HG03460 (cell line): ENCODE measurements around the gene OS9.
"Not testable (repeated sequence)": the region's sequence is repeated elsewhere in the genome, so short reads cannot be mapped to it uniquely, and the experiment has no call there.

Source experiments
- ATAC-seq: cut with Tn5 transposase; IDR thresholded peaks from one replicate; pipeline ENCODE4 v1.9.1; 2021; ENCODE audit not compliant: unreplicated experiment

The OS9 gene, protein sequence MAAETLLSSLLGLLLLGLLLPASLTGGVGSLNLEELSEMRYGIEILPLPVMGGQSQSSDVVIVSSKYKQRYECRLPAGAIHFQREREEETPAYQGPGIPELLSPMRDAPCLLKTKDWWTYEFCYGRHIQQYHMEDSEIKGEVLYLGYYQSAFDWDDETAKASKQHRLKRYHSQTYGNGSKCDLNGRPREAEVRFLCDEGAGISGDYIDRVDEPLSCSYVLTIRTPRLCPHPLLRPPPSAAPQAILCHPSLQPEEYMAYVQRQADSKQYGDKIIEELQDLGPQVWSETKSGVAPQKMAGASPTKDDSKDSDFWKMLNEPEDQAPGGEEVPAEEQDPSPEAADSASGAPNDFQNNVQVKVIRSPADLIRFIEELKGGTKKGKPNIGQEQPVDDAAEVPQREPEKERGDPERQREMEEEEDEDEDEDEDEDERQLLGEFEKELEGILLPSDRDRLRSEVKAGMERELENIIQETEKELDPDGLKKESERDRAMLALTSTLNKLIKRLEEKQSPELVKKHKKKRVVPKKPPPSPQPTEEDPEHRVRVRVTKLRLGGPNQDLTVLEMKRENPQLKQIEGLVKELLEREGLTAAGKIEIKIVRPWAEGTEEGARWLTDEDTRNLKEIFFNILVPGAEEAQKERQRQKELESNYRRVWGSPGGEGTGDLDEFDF

DNA sequence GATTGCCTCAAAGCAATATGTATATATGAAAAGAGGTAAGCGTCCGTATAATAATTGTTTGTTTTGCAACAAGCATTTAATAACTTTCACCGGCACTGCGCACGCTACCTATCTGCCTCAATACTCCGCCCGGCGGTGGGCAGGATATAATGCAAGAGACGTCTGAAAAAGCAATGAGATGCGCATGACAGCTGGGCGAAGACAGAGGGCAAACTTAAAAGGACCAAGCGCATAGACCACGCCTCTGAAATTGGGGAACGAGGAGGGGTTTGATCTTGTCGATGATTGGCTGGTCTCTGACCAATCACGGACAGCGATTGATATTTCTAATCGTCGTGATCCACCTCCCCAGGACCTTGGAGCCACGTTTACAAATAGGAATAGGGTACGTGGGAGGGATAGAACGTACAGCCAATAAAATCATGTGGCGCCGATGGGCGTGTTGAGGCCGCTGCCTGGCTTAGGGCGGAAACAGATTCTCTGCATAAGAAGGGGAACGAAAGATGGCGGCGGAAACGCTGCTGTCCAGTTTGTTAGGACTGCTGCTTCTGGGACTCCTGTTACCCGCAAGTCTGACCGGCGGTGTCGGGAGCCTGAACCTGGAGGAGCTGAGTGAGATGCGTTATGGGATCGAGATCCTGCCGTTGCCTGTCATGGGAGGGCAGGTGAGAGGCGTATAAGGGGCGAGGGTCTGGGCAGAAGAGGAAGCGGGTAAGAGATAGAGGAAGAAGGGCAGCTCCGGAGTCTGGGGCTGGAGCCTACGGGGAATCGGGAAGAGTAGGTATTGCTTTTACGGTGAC is at the start of gene OS9:
Gene OS9 (plus strand): TSS at position 474 of the 800 bp plus-strand sequence. CDS start 30 bp downstream, at position 504.
- ATAC-seq: peak; percentile 97

DNA sequence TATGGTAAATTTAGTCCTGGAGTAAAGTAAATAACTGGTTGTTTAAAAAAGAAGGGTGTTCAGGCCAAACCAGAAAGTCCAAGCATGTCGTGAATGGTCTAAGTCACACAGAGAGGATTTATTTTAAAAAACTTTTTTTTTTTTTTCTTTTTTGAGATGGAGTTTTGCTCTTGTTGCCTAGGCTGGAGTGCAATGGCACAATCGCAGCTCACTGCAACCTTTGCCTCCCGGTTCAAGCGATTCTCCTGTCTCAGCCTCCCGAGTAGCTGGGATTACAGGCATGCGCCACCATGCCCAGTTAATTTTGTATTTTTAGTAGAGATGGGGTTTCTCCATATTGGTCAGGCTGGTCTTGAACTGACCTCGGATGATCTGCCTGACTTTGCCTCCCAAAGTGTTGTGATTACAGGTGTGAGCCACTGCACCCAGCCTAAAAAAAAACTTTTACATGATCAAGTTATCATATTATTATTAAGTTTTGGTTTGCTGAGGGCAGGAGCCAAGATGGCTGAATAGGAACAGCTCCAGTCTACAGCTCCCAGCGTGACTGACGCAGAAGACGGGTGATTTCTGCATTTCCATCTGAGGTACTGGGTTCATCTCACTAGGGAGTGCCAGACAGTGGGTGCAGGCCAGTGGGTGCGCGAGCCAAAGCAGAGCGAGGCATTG is 47.8 kb upstream of the OS9 start:
- ATAC-seq: not testable (repeated sequence)

DNA sequence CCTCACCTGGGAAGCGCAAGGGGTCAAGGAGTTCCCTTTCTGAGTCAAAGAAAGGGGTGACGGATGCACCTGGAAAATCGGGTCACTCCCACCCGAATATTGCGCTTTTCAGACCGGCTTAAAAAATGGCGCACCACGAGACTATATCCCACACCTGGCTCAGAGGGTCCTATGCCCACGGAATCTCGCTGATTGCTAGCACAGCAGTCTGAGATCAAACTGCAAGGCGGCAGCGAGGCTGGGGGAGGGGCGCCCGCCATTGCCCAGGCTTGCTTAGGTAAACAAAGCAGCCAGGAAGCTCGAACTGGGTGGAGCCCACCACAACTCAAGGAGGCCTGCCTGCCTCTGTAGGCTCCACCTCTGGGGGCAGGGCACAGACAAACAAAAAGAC is 47.3 kb upstream of the OS9 start:
- ATAC-seq: not testable (repeated sequence)

DNA sequence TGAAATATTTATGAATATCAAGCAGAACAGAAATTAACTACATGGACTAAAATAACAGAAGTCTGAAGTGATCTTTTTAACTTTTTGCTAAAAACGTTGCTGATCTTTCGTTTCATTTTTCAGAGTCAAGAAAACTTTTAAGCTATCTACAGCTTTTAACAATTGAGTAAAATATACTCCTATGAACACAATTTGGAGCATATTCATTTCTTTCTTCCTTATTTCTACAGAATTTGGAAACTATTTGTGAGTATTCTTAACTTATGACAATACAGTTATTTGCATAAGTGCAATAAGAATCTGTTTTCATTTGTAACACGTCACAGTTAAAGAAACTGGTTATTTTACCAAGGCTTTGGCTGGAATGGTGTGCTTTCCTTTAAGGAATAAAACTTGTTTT is 39.9 kb upstream of the OS9 start:
- ATAC-seq: no peak

DNA sequence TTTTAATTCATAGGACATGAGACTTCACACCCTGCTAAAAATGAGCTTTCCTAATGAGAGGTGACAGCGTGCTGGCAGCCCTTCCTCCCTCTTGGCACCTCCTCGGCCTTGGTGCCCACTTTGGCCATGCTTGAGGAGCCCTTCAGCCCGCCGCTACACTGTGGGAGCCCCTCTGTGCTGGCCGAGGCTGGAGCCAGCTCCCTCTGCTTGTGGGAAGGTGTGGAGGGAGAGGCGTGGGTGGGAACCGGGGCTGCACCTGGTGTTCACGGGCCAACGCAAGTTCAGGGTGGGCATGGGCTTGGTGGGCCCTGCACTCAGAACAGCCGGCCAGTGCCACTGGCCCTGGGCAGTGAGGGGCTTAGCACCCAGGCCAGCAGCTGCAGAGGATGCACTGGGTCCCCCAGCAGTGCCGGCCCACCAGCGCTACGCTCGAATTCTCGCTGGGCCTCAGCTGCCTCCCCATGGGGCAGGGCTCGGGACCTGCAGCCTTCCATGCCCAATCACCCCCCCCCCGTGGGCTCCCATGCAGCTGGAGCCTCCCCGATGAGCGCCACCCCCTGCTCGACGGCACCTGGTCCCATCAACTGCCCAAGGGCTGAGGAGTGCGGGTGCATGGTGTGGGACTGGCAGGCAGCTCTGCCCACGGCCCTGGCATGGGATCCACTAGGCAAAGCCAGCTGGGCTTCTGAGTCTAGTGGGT is 38.2 kb upstream of the OS9 start:
- ATAC-seq: no peak

DNA sequence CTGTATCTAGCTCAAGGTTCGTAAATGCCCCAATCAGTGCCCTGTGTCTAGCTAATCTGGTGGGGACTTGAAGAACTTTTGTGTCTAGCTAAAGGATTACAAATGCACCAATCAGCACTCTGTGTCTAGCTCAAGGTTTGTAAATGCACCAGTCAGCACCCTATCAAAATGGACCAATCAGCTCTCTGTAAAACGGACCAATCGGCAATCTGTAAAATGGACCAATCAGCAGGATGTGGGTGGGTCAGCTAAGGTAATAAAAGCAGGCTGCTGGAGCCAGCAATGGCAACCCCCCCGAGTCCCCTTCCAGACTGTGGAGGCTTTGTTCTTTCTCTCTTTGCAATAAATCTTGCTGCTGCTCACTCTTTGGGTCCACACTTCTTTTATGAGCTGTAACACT is 37.5 kb upstream of the OS9 start:
- not testable (repeated sequence) for ATAC-seq

DNA sequence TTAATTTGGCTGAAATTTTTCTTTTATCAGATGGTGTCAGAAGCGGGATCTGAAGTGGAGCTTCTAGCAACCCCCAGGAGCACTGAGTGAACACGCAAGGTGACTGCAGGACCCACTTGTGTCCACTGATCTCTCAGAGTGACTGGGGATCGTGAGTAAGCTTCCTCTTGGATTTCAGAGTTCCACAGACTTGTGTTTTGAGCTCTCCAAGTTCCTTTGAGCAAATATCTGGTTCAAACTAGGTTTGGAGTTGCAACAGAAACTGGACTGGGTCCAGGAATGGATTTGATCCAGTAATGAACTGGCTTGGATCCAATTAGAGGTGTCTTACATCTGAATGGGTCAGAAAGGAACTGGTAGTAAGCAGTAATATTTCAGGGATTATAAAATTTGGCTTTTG is 36.2 kb upstream of the OS9 start:
- ATAC-seq: no peak

DNA sequence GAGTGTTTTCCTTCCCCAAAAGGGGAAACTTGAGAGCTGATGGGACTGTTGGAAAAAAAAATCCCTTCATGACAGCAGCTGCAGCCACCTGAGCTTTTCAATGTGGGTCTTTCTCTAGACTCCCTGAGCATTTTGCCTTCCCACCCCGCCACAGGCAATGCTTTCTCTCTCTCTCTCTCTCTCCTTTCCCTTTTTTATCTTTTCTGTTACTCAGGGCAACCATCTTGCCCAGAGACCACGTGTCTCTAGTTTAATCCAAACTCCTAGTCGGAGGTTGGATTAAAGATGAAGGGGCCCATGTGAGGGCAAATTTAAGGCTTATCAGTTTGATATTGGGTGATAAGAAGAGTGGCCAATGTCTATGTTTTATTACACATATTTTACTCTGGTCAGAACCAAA is 35.0 kb upstream of the OS9 start:
- no peak for ATAC-seq

DNA sequence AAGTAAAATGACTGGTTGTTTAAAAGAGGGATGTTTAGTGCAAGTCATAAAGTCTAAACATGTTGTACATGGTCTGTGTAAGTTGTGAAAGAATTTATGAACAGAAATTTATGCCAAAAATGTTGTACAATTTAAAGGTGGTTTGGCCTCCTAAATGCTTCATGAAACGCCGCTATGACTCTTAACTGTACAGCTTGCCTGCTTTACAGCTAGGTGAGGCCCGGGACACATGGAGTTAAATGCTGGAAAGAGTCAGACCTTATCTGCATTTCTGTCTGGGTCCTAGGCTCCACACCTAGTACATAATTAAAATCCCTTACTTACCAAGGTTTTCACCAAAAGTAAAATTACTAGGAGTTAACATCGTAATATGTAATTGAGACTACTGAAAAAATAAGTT is 32.6 kb upstream of the OS9 start:
- ATAC-seq: no peak

DNA sequence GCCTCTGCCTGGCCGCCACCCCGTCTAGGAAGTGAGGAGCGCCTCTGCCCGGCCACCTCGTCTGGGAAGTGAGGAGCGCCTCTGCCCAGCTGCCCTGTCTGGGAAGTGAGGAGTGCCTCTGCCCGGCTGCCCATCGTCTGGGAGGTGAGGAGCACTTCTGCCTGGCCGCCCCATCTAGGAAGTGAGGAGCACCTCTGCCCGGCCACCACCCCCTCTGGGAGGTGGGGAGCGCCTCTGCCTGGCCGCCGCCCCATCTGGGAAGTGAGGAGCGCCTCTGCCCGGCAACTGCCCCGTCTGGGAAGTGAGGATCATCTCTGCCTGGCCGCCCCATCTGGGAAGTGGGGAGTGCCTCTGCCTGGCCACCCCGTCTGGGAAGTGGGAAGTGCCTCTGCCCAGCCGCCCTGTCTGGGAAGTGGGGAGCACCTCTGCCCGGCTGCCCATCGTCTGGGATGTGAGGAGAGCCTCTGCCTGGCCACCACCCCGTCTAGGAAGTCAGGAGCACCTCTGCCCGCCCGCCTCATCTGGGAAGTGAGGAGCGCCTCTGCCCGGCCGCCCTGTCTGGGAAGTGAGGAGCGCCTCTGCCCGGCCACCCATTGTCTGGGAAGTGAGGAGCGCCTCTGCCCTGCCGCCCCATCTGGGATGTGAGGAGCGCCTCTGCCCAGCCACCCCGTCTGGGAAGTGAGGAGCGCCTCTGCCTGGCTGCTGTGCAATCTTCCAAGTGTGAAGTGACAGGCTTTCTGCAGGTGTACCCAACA is 28.7 kb upstream of the OS9 start:
- ATAC-seq: not testable (repeated sequence)

DNA sequence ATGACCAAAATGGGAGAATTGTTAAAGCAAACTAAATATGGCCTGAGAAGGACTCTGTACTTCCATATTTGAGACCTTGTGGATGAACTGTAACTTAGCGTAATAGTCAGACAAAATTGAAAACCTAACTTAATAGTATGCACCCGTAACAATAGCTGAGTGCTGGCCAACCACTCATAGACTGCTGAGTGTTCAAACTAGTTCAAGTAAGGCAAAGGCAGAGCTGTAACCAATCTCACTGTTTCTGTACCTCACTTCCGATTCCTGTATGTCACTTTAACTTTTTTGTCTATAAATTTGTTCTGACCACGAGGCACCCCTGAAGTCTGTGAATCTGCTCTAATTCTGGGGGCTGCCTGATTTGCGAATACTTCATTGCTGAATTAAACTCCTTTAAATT is 27.0 kb upstream of the OS9 start:
- no peak for ATAC-seq

DNA sequence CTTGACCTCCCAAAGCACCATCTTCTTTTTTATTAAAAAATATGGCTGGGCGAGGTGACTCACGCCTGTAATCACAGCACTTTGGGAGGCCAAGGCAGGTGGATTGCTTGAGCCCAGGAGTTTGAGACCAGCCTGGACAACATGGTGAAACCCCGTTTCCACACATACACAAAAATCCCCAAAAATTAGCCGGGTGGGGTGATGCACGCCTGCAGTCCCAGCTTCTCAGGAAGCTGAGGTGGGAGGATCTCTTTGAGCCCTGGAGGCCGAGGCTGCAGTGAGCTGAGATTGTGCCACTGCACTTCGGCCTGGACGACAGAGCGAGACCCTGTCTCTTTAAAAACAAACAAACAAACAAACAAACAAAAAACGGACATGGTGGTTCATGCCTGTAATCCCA is 24.2 kb upstream of the OS9 start:
- not testable (repeated sequence) for ATAC-seq

DNA sequence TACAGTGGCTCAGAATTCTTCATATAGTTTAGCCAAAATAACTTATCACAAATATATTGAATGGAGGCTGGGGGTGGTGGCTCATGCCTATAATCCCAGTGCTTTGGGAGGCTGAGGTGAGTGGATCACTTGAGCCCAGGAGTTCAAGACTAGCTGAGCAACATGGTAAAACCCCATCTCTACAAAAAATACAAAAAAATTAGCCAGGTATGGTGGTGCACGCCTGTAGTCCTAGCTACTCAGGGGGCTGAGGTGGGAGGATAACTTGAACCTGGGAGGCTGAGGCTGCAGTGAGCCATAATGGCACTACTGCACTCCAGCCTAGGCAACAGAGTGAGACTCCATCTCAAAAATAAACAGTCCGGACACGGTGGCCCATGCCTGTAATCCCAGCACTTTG is 22.1 kb upstream of the OS9 start:
- ATAC-seq: not testable (repeated sequence)

DNA sequence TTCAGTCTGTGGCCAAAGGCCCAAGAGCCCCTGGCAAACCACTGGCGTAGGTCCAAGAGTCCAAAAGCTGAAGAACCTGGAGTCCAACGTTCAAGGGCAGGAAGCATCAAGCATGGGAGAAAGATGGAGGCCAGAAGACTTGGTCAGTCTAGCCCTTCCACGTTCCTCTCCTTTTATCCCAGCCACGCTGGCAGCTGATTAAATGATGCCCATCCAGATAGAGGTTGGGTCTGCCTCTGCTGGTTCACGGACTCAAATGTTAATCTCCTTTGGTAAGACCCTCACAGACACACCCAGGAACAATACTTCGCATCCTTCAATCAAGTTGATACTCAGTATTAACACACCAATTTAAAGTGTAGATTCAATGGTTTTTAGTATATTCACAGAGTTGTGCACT is 21.1 kb upstream of the OS9 start:
- ATAC-seq: no peak

DNA sequence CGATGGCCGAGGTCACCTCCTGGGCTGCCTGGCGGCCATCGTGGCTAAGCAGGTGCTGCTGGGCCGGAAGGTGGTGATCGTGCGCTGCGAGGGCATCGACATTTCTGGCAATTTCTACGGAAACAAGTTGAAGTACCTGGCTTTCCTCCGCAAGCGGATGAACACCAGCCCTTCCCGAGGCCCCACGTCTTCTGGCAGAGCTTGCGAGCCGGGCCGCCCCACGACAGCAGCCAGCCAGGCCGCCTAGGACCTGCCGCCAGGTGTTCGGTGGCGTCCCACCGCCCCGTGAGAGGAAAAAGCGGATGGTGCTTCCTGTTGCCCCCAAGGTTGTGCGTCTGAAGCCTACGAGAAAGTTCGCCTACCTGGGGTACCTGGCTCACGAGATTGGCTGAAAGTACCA is 19.2 kb upstream of the OS9 start:
- no peak for ATAC-seq

DNA sequence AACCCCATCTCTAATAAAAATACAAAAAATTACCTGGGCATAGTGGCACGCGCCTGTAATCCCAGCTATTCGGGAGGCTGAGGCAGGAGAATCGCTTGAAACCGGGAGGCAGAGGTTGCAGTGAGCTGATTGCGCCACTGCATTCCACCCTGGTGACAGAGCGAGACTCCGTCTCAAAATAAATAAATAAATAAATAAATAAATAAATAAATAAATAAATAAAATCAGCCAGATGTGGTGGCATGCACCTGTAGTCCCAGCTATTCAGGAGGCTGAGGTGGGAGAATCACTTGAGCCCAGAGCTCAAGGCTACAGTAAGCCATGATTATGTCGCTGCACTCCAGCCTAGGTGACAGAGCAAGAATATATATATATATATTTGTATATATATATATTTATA is 16.0 kb upstream of the OS9 start:
- ATAC-seq: not testable (repeated sequence)

DNA sequence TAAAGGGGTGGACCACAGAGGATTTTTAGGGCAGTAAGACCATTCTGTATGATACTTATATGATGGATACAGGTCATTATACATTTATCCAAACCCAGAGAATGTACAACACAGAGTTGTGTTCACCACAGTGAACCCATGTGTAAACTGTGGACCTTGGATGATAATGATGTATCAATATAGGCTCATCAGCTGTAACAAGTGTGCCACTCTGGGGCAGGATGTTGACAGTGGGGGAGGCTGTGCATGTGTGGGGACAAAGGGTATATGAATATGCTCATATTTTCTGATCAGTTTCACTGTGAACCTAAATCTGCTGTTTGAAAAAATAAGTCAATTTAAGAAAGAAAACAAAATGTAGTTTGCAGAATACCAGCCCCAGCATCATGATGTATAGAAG is 14.2 kb upstream of the OS9 start:
- no peak for ATAC-seq

DNA sequence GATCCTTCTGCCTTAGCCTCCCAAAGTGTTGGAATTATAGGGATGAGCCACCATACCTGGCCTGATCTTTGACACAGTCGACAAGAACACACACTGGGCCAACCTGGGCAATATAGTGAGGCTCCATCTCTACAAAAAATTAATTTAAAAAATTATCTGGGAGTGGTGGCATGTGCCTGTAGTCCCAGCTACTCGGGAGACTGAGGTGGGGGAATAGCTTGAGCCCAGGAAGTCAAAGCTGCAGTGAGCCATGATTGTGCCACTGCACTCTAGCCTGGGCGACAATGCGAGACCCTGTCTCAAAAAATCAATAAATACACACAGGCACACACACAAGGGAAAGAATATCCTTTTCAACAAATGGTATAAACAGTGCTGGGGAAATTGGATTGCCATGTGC is 6.1 kb upstream of the OS9 start:
- no peak for ATAC-seq

DNA sequence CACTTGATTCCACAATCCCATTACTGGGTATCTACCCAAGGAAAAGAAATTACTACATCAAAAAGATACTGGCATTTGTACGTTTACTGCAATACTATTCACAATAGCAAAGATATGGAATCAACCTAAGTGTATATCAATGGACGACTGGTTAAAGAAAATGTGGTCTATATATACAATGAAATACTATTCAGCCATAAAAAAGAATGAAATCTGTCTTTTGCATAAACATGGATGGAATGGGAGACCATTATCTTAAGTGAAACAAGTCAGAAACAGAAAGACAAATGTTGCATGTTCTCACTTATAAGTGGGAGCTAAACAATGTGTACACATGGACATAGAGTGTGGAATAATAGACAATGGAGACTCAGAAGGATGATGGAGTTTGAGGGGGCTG is 5.0 kb upstream of the OS9 start:
- no peak for ATAC-seq

DNA sequence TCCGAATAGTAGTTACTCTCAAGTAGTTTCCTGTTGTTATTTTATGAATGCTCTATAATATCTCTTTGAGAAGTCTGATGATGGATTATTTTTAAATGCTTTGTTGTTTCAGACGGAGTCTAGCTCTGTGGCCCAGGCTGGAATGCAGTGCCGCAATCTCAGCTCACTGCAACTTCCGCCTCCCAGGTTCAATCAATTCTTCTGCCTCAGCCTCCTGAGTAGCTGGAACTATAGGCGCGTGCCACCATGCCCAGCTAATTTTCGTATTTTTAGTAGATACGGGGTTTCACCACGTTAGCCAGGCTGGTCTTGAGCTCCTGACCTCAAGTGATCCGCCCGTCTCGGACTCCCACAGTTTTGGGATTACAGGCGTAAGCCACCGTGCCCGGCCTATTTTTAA is 1.4 kb upstream of the OS9 start:
- no peak for ATAC-seq
